Right renal cortex interstitium (tissue), 3 donors: Measurements from ENCODE around the gene OR13C8. TPM values are rescaled to one million over a fixed set of nuclear protein-coding genes. Genes with fewer than 3 reads are reported as not detected.

Experiments
- DNase-seq, 3 donors: peaks; one replicate each; pipeline ENCODE4 v3.0.0-alpha.2; 2013; ENCODE audit warnings: low read depth in 3 of 3, low spot score in 2 of 3
- polyA plus RNA-seq, 3 donors: library from polyadenylated mRNA; unstranded; fragments of 120-200 nt; gene quantifications; one replicate each; pipeline ENCODE4 v1.2.1, GENCODE V29; 2013; ENCODE audit not compliant: insufficient read length in 3 of 3

OR13C8 gene
- polyA plus RNA-seq, 3 donors, result not detected

GRCh38 chr9:104608336-104608735 is 39.4 kb downstream of the OR13C8 start:
- DNase-seq, result no peak

GRCh38 chr9:104611213-104611612 is 42.2 kb downstream of the OR13C8 start:
- DNase-seq, result no peak

- DNase-seq, result no peak
Measured at GRCh38 chr9:104617418-104617817, 48.5 kb downstream of the OR13C8 start.

GRCh38 chr9:104618104-104618503 is 49.1 kb downstream of the OR13C8 start, which contains the start of gene OR13C9:
TSS of gene OR13C9 (minus strand) at chr9:104618204. CDS start at chr9:104618204, 0 bp downstream.
- no peak for DNase-seq

Other genes with a start within 250 kb of the OR13C8 start
- gene OR13F1, start 64.9 kb upstream of the OR13C8 start, polyA plus RNA-seq, result not detected
- gene OR13C4, start 42.0 kb upstream of the OR13C8 start, polyA plus RNA-seq, result not detected
- gene OR13C3, start 32.3 kb upstream of the OR13C8 start, polyA plus RNA-seq, result not detected
- not detected for gene OR13C5, start 30.2 kb downstream of the OR13C8 start, polyA plus RNA-seq
- not detected for gene OR13C2, start 36.5 kb downstream of the OR13C8 start, polyA plus RNA-seq
- gene OR13C9, start 49.0 kb downstream of the OR13C8 start, polyA plus RNA-seq, result not detected
- gene OR13D1, start 125.3 kb downstream of the OR13C8 start, polyA plus RNA-seq, result not detected
- gene NIPSNAP3A, start 178.5 kb downstream of the OR13C8 start, polyA plus RNA-seq, result 10 to 100 TPM; 53.3 to 63.0 (median 56.1) TPM
- 10 to 100 TPM; 10.9 to 12.2 (median 11.6) TPM for gene NIPSNAP3B, start 195.0 kb downstream of the OR13C8 start, polyA plus RNA-seq